Testis (tissue), 2 donors: ENCODE measurements around the gene DIS3L2.

Experiments used
- POLR2A ChIP-seq: fragments of 450-650 bp; IDR thresholded peaks from one replicate; pipeline ENCODE4 v1.6.1; 2017; ENCODE audit warnings: antibody characterized with exemption, mild to moderate bottlenecking, moderate library complexity
- TF ChIP-seq, protein P1 (sequence below), 3 experiments: fragments of 450-650 bp in 2 of 3; fragments of 200-600 bp in 1 of 3; sonication (generic) in 1 of 3; IDR thresholded peaks; one replicate each; pipeline ENCODE4 v1.5.1; 2016 to 2019; ENCODE audit warnings: antibody characterized with exemption in 3 of 3, mild to moderate bottlenecking in 2 of 3, moderate library complexity in 1 of 3

DNA sequence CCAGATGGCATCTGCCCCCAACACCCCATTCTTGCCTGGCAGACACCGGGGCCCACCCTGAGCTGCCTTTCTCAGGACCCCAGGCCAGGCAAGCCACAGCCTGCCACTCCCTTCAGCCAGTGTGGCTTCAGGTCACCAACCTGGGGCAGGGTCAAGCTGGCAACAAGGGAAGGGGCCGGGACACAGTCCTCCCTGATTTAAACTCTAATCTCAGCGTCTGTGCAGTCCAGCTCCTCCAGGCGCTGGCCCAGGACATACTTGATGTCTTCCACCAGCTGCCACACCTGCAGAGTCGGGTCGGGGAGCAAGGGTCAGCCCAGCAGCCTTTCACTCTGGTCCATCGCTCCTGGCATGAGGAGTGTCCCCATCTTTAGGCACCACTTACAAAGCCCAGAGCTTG, 388.0 kb downstream of the DIS3L2 start:
- TF ChIP-seq, protein P1, sequence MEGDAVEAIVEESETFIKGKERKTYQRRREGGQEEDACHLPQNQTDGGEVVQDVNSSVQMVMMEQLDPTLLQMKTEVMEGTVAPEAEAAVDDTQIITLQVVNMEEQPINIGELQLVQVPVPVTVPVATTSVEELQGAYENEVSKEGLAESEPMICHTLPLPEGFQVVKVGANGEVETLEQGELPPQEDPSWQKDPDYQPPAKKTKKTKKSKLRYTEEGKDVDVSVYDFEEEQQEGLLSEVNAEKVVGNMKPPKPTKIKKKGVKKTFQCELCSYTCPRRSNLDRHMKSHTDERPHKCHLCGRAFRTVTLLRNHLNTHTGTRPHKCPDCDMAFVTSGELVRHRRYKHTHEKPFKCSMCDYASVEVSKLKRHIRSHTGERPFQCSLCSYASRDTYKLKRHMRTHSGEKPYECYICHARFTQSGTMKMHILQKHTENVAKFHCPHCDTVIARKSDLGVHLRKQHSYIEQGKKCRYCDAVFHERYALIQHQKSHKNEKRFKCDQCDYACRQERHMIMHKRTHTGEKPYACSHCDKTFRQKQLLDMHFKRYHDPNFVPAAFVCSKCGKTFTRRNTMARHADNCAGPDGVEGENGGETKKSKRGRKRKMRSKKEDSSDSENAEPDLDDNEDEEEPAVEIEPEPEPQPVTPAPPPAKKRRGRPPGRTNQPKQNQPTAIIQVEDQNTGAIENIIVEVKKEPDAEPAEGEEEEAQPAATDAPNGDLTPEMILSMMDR (IDR thresholded peaks at IDR 0.05) = no peak
- no peak for TF ChIP-seq POLR2A
